ENCODE measurements around the gene GSTM3.
"Not testable (repeated sequence)": the region's sequence is repeated elsewhere in the genome, so short reads cannot be mapped to it uniquely, and the experiment has no call there.

The GSTM3 gene

DNA sequence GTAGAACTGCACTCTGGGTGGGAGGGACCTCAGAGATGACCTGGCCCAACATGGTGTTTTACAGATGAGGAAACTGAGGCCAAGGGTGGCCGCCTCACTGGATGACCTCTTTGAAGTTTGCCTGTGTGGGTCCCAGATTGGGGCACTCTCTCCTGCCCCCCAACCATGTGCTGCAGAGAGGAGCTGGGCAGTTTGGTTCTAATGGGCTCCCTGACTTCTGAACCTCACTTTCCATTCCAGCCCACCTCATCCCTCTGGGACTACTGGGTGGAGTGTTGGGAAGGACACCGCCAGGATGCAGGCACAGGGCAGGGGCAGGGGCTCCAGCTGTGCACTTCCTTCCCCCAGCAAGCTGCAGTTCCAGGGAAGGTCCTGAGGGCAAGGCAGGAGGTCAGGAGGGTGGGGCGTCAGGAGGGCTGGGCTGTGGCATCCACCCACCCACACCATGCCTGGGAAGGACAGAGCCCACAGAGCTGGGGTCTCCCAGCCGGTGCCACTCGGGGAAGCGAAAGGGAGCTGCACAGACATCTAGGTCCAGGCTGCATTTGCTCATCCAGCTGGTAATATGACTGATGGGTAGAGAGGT is 33.2 kb upstream of the GSTM3 start:
- no peak for DNase-seq

DNA sequence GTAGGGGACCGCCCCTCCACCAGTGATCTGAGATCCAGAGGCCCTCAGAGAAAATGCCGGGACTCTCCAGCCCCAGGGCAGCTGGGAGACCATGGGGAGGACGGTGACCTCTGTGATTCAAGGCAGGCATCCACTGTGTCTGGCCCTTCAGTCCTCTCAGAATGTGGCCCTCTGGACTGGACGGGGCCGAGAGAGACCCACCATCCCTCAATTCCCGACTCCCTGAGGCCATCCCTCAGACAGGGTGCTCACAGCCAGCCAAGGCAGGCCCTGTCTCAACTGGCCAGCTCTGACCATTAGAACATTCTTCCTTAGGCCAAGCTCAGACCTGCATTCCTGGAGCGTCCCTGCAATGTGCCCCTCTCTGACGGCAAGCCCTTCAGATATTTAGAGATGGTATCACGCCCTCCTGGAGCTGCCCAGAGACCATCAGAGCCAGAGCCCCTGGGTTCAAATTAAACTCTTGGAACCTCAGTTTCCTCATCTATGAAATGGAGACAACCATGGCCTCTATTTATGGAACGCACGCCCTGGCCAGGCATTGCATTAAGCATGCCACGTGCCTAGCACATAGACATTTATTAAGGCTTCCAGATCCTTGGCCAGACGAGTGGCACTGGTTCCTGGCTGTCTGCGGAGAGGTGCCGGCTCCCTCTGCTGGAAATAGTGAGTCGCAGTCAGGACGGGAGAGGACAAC is 32.5 kb upstream of the GSTM3 start:
- peak; percentile 51 to 81 for DNase-seq

DNA sequence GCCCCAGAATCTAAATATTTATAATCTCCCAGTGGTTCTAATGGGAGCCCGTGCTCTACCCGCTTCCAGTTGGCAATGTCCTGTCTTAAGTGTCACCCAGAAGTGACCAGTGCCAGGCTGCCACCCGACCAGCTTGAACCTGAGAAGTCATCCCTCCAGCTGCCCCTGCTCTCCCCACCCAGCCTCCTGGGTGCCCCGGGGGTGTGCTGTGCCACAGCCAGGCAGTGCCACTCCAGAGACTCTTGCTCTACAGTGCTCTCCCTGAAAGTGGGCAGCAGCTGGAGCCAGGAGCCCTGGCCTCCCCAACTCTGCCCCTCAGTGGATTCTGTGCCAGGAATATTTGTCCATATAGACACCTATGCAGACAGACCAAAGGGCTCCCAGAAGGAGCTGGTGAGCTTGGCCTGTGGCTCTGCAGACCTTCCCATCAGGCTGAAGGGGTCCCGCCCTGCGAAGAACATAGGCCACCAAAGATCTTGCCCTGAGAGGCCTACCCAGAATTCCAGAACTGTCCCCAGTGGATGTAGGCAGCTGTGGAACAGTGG is 31.9 kb upstream of the GSTM3 start:
- no peak for DNase-seq

- DNase-seq = no peak
Observed at GRCh38 chr1:109771712-109772657, 31.1 kb upstream of the GSTM3 start.

DNA sequence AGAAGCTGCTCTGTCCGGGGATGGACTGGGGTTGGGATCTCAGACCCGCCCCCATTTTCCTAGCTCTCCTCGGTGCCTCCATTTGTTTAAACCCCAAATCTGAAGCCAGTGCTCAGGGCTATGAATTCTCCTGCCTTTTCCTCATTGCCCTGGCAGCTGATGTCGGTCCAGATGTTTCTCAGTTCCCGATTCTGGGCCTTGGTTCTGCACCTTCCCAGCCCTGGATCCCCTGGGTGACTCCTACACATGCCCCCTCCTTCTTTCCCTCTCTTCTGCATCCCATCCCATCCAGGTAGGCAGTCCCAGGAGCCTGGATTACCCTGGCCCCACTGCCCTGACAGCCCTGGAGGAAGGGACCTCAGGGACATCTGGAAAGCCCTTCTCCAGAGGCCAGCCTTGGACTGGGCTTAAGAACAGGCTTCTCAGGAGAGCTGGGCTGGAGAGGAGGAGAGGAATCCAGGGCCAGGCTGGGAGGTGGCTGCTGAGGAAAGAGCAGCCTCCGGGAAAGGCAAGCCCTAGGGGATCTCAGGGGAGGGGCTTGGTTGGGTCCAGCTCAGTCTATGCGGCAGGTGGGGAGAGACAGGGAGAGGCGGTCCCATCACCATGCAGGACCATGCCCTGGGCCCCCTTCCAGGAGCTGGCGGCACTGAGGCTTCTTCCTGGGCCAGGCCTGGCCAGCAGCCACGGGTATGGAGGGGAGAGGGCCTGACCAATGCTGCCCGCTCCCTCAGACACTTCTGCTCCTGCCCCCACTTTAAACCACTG is 29.7 kb upstream of the GSTM3 start:
- no peak for DNase-seq

GRCh38 chr1:109769330-109770078 is 28.7 kb upstream of the GSTM3 start:
- DNase-seq = no peak

DNA sequence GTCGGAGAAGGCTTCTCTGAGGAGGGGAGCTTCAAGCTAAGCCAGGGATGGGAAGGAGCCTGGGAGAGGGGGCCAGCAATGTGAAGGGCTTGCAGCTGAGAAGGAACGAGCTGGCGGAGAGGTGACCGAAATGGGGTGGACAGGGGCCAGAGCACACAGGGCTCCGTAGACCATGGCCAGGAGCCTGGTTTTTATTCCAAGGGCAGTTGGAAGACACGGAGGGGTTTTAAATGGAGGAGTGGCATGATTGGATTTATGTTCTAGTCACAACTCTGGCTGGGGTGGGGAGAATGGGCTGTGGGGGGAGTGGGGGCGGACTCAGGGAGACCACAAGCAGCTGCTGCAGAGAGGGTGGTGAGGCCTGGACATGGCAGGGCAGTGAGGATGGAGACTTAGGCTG is 28.0 kb upstream of the GSTM3 start:
- no peak for DNase-seq

DNA sequence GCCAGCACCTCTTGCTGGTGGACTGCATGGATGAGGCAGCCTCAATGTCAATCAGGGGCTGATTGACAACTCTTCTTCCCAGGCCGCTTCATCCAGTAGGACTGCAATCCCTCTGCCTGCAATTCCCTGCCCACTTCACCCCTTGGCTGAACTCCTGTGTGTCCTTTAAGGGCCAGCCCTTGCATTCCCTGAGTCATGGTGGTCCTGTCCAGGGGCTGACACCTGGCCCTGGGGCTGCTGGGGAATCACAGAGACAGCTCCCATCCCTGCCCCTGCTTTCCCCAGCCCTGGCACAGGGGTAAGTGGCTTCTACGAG is 27.5 kb upstream of the GSTM3 start:
- DNase-seq = no peak

GRCh38 chr1:109767637-109768334 is 26.9 kb upstream of the GSTM3 start:
- DNase-seq = no peak

GRCh38 chr1:109766991-109767636 is 26.3 kb upstream of the GSTM3 start:
- DNase-seq = not testable (repeated sequence)

DNA sequence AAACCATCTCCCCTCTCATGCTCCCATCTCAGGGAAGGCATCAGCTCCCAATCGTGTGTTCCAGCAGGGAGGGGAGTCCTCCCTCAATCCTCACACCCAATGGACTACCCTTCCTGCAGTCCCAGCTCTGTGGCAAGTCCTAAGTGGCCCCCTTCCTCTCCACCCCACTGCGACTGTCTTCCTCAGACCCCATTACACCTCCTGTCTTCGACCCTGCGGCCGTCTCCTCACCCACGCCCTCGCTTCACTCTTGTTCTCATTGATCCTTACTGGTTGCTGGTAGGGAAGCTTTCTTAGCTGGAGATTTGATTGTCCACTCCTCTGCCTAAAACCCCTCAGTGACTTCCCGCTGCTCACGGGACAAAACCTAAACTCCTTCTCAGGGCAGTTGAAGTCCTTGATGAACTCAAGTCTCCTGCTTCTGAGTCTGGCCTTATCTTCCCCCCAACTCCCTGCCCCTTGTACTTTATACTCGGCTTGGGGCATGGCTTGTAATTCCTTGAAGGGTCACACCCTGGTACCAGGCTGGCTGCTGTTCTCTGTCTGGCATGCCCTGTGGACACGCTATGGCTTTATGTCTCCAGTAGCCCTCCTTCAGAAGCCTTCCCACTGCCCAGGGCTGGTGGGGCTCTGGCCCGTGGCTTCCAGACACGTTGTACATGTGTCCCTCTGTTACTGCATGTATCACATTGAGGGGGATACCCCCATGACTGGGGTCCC is 25.2 kb upstream of the GSTM3 start:
- no peak for DNase-seq

DNA sequence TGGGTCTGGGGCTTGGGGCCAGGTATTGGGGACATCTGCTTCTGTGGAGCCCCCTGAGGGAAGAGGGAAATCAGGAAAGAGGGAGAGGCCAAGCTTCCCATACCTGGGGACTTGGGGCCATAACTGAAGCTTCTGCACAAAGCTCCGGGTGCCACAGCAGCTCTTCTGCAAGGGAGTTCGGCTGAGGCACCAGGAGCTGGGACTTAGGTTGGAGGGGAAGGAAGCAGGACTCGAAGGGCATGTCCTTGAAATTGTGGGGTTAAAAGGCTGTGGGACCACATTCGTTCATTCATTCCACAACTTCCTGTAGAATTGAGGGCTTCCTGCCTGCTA is 24.6 kb upstream of the GSTM3 start:
- no peak for DNase-seq

- DNase-seq = no peak
Observed at GRCh38 chr1:109764561-109765482, 24.0 kb upstream of the GSTM3 start.

DNA sequence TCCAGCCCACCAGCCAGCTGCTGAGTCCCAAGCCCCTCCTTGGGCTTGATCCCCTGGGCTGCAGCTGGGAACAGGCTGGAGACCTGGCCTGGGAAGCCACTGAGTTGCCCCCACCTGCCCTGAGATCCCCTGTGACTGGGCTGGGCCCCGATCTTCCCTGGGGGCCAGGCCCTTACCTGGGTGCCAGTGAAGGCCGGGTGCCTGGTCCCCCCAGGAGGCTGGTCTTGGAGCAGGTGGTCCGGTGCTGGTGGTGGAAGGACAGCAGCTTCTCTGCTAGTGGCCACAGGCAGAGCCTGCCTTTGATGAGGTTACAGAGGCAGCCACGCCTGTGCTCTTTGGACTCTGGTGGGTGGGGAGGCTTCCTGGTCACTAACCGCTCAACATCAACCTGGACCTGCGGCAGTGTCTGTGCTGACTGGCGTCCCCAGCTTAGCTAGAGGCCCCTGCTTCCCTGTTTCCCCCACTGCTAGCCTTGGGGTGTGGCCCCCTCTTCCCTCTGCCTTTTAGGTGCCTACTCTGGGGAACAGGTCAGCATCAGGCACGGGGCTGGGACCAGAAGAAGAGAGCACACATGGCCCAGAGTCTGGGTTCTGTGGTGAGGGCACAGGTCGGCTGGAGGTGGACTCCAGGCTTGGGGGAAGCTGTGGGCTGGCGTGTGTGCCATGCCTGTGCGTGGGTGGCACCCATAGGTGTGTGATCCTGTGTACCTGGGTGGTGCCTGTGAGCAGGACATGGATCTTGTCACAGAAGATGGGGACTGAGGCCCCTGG is 23.0 kb upstream of the GSTM3 start, which contains the start of gene EPS8L3:
EPS8L3 (minus strand) TSS at position 278 of the 770 bp plus-strand sequence. CDS start 2,174 bp downstream, outside the sequence.
- DNase-seq = no peak

GRCh38 chr1:109762821-109763645 is 22.2 kb upstream of the GSTM3 start:
- DNase-seq = no peak

- DNase-seq = no peak
Observed at GRCh38 chr1:109762039-109762585, 21.3 kb upstream of the GSTM3 start.
